Uterus (tissue), 4 donors: ENCODE results near the gene PHLPP1. TPM values are rescaled to one million over a fixed set of nuclear protein-coding genes. Genes with fewer than 3 reads are reported as not detected.

Experiments used
- DNase-seq, 2 donors: peaks; one replicate each; pipeline ENCODE4 v3.0.0-alpha.2; 2019 to 2020
- H3K27ac ChIP-seq, 2 donors: fragments of 200-600 bp; sonication (generic); 1 replicate in 1 of 2; 2 replicates in 1 of 2; pipeline ENCODE4 v1.5.1; 2016 to 2018
- H3K27me3 ChIP-seq, 2 donors: fragments of 200-600 bp; sonication (generic); one replicate each; pipeline ENCODE4 v1.5.1; 2018 to 2019; ENCODE audit warnings: control low read depth in 1 of 2
- H3K36me3 ChIP-seq, 2 donors: fragments of 200-600 bp; sonication (generic); one replicate each; pipeline ENCODE4 v1.5.1; 2019; ENCODE audit warnings: control low read depth in 1 of 2
- H3K4me1 ChIP-seq, 2 donors: fragments of 200-600 bp; sonication (generic); one replicate each; pipeline ENCODE4 v1.5.1; 2018 to 2019; ENCODE audit warnings: control low read depth in 1 of 2
- H3K4me3 ChIP-seq, 2 donors: fragments of 200-600 bp; sonication (generic); 1 replicate in 1 of 2; 2 replicates in 1 of 2; pipeline ENCODE4 v1.5.1; 2018 to 2019; ENCODE audit warnings: mild to moderate bottlenecking in 1 of 2
- H3K9me3 ChIP-seq, 2 donors: fragments of 200-600 bp; sonication (generic); one replicate each; pipeline ENCODE4 v1.5.1; 2019; ENCODE audit warnings: control low read depth in 1 of 2
- POLR2A ChIP-seq, 2 donors: fragments of 450-650 bp; IDR thresholded peaks; one replicate each; pipeline ENCODE4 v1.6.1; 2016; ENCODE audit warnings: antibody characterized with exemption in 2 of 2, mild to moderate bottlenecking in 1 of 2, moderate library complexity in 1 of 2
- intact Hi-C: fragments of 100-400 bp; cut with DNase I; formaldehyde crosslinking; loops from one replicate; pipeline ENCODE4 v1.15.1; 2023; ENCODE audit warnings: low total_unique reads
- total RNA-seq, 4 donors: library from RNA; depleted of rRNA in 3 of 4; stranded (reverse); fragments of >200 nt in 3 of 4; gene quantifications; one replicate each; pipeline versions ENCODE4 v1.1.0 to v1.2.4, GENCODE V29; 2014 to 2023
- TF ChIP-seq, protein P1 (sequence below), 4 experiments: fragments of 200-600 bp in 2 of 4; fragments of 450-650 bp in 2 of 4; sonication (generic) in 2 of 4; IDR thresholded peaks; one replicate each; pipeline ENCODE4 v1.5.1; 2016 to 2019; ENCODE audit warnings: antibody characterized with exemption in 4 of 4, mild to moderate bottlenecking in 2 of 4, moderate library complexity in 1 of 4
- donor health status: DM: yes; HTN: yes; CAD: no.

PHLPP1 gene
- total RNA-seq, 4 donors from 2014 or later: 10.6 to 32.4 (median 14.1) TPM

DNA sequence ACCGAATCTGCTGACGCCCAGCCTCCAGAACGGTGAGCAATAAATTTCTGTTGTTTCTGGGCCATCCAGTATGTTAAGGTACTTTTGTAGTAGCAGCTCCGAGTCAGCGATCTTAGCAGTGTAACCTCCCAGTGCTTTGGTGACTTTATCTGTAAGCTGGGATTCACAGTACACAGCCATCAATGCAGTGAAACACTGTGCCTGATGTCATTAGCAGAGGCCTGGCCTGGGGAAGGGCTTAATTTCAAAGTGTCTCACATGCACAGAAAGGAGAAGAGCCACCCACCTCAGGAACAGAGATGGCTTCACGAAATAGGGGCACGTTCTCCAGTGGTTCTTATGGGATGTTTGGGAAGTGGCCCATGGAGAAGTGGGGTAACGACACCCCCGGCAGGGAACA lies 281.2 kb downstream of the PHLPP1 start:
- DNase-seq: no peak
- TF ChIP-seq POLR2A (IDR thresholded peaks at IDR 0.05): no peak
- TF ChIP-seq, protein P1, sequence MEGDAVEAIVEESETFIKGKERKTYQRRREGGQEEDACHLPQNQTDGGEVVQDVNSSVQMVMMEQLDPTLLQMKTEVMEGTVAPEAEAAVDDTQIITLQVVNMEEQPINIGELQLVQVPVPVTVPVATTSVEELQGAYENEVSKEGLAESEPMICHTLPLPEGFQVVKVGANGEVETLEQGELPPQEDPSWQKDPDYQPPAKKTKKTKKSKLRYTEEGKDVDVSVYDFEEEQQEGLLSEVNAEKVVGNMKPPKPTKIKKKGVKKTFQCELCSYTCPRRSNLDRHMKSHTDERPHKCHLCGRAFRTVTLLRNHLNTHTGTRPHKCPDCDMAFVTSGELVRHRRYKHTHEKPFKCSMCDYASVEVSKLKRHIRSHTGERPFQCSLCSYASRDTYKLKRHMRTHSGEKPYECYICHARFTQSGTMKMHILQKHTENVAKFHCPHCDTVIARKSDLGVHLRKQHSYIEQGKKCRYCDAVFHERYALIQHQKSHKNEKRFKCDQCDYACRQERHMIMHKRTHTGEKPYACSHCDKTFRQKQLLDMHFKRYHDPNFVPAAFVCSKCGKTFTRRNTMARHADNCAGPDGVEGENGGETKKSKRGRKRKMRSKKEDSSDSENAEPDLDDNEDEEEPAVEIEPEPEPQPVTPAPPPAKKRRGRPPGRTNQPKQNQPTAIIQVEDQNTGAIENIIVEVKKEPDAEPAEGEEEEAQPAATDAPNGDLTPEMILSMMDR (IDR thresholded peaks at IDR 0.05): no peak

DNA sequence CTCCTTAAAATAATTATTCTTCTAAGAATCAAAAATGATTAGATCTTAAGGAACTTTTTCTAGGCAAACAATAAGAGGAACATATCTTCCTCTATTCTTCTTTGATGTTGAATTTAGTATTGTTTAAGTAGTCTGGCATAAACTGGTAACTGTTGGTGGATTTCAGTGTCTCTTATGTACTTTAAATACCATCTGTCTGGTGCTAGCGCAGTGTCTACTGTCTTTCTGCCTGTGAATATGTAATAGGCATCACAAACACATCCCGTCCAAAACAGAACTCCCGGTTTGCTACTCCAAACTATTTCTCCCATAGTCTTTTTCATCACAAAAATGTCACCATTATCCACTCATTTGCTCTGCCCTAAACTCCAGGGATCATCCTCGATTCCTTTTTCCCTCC lies 281.7 kb downstream of the PHLPP1 start:
- intact Hi-C loops: no loop called here
- H3K4me1 ChIP-seq: no peaks in the 10 kb centered on the region
- TF ChIP-seq, protein P1 (IDR thresholded peaks at IDR 0.05): no peak
- no peak for TF ChIP-seq POLR2A (IDR thresholded peaks at IDR 0.05)
- no peak for DNase-seq
- no peaks in the 10 kb centered on the region for H3K36me3 ChIP-seq
- H3K9me3 ChIP-seq: no peaks in the 10 kb centered on the region
- no peak overlapping the region for H3K4me3 ChIP-seq
- H3K27me3 ChIP-seq: no peaks in the 10 kb centered on the region
- no peak overlapping the region for H3K27ac ChIP-seq

More for the DNA sequence above, 281.2 kb downstream of the PHLPP1 start:
- Histone ChIP-seq H3K4me1 (no peaks in the 10 kb centered on the region), H3K27me3 (no peaks in the 10 kb centered on the region), H3K9me3 (no peaks in the 10 kb centered on the region), H3K27ac (no peak overlapping the region), H3K4me3 (no peak overlapping the region), H3K36me3 (no peaks in the 10 kb centered on the region)
- intact Hi-C loops: no loop called here

DNA sequence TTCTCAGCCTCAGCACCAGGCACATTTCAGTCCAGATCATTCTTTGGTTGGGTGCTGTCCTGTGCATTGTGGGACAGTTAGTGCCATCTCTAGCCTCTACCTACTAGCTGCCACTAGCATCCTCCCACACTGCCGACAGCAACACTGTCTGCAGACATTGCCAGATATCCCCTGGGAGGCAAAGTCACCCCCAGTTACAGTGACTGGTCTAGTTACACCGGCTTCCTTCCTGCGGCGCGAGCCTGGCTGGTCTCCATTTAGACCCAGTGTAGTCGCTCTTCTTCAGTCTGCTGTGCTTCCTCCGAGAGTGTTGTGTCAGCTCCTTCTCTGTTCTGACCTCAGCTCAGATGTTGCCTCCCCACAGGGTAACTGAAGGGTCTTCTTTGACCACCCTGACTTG lies 283.1 kb downstream of the PHLPP1 start:
- Histone ChIP-seq H3K27ac (no peak overlapping the region), H3K9me3 (no peaks in the 10 kb centered on the region), H3K4me1 (no peaks in the 10 kb centered on the region), H3K36me3 (no peaks in the 10 kb centered on the region), H3K27me3 (no peaks in the 10 kb centered on the region), H3K4me3 (no peak overlapping the region)
- TF ChIP-seq, protein P1 (IDR thresholded peaks at IDR 0.05): no peak
- TF ChIP-seq POLR2A (IDR thresholded peaks at IDR 0.05): no peak
- no peak for DNase-seq
- intact Hi-C loops: no loop called here

- TF ChIP-seq, protein P1 (IDR thresholded peaks at IDR 0.05): no peak
- intact Hi-C loops: no loop called here
- peak; percentile 75 to 87 for DNase-seq
- Histone ChIP-seq H3K27ac (peak overlapping the region; percentile 41 to 50), H3K4me3 (no peak overlapping the region), H3K27me3 (no peaks in the 10 kb centered on the region), H3K4me1 (no peaks in the 10 kb centered on the region), H3K36me3 (no peaks in the 10 kb centered on the region), H3K9me3 (no peaks in the 10 kb centered on the region)
Measured at GRCh38 chr18:62999392-62999791, 284.1 kb downstream of the PHLPP1 start.

- H3K9me3 ChIP-seq: no peaks in the 10 kb centered on the region
- no peak overlapping the region for H3K4me3 ChIP-seq
- no peak for TF ChIP-seq POLR2A (IDR thresholded peaks at IDR 0.05)
- TF ChIP-seq, protein P1 (IDR thresholded peaks at IDR 0.05): no peak
- no peaks in the 10 kb centered on the region for H3K36me3 ChIP-seq
- H3K4me1 ChIP-seq: no peaks in the 10 kb centered on the region
- H3K27me3 ChIP-seq: no peaks in the 10 kb centered on the region
- intact Hi-C loops: no loop called here
- H3K27ac ChIP-seq: no peak overlapping the region
- no peak for DNase-seq
Measured at GRCh38 chr18:62999921-63000320, 284.6 kb downstream of the PHLPP1 start.
